GM12865 (cell line): ENCODE results near the gene TRIP6.

Experiments used
- DNase-seq: peaks from one replicate; pipeline ENCODE4 v3.0.0; 2010; ENCODE audit warnings: low read depth
- H3K4me3 ChIP-seq: 2 replicates; pipeline ENCODE4 v1.5.1; 2011; ENCODE audit warnings: mild to moderate bottlenecking, low read depth, low read length, control low read depth
- TF ChIP-seq, protein P1 (sequence below): IDR thresholded peaks from 2 replicates; pipeline ENCODE4 v1.5.1; 2011; ENCODE audit warnings: low read length, control low read depth, low read depth, inconsistent platforms; ENCODE audit not compliant: insufficient read depth; ENCODE audit errors: missing control alignments

The TRIP6 gene

DNA sequence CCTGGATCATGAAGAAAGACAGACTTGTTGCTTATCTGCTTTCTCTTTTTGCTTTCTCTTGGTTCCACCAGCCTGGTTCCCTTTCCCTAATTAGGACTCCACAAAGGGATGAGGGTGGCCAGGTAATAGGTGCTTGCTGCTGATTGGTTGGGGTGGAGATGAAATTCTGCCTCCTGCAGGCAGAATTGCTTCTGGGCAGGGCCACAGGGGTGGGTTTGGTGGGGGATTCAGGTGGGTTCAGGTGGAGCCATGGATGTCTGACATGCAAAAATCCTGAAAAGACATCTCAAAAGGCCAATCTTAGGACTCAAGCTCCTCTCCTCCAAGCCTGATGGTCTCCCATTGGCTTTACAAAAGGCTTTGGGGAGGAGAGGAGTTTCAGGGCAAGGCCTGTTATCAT, 53.9 kb downstream of the TRIP6 start:
- H3K4me3 ChIP-seq: no peak overlapping the region
- TF ChIP-seq, protein P1, sequence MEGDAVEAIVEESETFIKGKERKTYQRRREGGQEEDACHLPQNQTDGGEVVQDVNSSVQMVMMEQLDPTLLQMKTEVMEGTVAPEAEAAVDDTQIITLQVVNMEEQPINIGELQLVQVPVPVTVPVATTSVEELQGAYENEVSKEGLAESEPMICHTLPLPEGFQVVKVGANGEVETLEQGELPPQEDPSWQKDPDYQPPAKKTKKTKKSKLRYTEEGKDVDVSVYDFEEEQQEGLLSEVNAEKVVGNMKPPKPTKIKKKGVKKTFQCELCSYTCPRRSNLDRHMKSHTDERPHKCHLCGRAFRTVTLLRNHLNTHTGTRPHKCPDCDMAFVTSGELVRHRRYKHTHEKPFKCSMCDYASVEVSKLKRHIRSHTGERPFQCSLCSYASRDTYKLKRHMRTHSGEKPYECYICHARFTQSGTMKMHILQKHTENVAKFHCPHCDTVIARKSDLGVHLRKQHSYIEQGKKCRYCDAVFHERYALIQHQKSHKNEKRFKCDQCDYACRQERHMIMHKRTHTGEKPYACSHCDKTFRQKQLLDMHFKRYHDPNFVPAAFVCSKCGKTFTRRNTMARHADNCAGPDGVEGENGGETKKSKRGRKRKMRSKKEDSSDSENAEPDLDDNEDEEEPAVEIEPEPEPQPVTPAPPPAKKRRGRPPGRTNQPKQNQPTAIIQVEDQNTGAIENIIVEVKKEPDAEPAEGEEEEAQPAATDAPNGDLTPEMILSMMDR: no peak
- no peak for DNase-seq
